AG09319 (cell line): ENCODE results near the gene PLEKHG4B.
"Not testable (repeated sequence)": the region's sequence is repeated elsewhere in the genome, so short reads cannot be mapped to it uniquely, and the experiment has no call there.

Source experiments
- DNase-seq: peaks from one replicate; pipeline ENCODE4 v3.0.0-alpha.2; 2010; ENCODE audit warnings: low read depth; ENCODE audit errors: extremely low read depth
- TF ChIP-seq, protein P1 (sequence below): IDR thresholded peaks from 2 replicates; pipeline ENCODE4 v1.5.1; 2011; ENCODE audit warnings: low read depth, mild to moderate bottlenecking, inconsistent platforms, low read length, moderate library complexity

PLEKHG4B gene

DNA sequence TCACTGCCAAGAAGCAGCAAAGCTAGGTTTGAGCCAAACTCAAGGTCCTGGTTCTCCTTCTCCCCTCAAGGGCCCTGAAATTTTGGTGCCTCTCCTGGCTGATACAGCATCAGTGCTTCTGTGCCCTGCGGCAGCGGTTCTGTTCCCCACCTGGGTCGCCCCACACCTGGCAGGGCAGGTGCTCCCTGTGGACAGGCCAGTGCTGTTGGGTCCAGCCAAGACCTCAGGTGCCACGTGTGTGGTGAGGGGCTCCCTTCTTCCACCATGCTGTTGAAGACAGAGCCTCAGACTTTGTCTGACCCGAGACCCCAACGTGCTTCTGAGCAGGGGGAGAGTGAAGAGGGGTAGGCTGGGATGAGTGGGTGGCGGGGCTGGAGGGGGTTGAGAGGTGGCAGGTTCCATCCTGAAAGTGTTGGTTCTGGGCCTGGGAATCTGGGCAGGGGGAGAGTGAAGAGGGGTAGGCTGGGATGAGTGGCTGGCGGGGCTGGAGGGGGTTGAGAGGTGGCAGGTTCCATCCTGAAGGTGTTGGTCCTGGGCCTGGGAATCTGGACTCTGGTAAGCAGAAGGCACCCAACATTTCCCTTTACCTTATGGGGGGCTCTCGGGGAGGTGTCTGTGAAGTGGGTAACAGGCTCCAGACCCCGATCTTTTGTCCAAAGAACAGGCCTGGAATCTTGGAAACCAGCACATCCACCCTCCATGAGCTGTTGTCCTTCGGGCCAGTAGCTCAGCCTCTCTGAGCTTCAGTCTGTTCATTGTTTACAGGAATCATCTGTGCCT, 2.3 kb downstream of the PLEKHG4B start:
- TF ChIP-seq, protein P1, sequence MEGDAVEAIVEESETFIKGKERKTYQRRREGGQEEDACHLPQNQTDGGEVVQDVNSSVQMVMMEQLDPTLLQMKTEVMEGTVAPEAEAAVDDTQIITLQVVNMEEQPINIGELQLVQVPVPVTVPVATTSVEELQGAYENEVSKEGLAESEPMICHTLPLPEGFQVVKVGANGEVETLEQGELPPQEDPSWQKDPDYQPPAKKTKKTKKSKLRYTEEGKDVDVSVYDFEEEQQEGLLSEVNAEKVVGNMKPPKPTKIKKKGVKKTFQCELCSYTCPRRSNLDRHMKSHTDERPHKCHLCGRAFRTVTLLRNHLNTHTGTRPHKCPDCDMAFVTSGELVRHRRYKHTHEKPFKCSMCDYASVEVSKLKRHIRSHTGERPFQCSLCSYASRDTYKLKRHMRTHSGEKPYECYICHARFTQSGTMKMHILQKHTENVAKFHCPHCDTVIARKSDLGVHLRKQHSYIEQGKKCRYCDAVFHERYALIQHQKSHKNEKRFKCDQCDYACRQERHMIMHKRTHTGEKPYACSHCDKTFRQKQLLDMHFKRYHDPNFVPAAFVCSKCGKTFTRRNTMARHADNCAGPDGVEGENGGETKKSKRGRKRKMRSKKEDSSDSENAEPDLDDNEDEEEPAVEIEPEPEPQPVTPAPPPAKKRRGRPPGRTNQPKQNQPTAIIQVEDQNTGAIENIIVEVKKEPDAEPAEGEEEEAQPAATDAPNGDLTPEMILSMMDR = no peak
- no peak for DNase-seq

DNA sequence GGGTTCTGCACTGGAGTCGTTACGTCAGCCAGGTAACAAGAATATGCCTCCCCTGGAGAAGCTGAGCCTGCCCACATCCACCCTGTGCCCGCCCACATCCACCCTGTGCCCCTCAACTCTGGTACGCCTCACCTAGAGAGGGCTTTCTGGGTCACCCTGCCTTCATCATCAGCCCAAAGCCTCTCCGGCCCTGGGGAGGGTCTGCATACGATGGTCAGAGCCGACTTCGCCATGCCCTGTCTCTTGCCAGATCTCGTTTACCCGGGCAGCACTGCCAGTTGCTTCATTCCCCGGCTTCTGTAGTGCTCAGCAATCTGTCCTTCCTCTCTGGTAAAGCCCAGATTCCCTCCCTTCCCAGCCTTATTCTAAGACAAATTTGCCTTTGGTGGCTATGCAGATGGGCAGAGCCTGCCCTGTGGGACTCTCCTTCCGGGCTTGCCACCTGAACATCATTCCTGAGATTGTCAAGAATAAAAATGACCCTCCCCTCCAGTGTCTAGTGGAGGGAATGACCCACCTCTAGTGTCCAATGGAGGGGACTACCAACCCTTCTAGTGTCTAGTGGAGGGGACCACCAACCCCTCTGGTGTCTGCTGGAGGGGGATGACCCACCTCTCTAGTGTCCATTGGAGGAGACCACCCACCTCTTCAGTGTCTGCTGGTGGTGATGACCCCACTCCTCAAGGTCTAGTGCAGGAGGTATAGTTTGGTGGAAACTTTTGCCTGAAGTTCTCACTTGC, 3.4 kb downstream of the PLEKHG4B start:
- TF ChIP-seq, protein P1 = no peak
- DNase-seq = no peak

DNA sequence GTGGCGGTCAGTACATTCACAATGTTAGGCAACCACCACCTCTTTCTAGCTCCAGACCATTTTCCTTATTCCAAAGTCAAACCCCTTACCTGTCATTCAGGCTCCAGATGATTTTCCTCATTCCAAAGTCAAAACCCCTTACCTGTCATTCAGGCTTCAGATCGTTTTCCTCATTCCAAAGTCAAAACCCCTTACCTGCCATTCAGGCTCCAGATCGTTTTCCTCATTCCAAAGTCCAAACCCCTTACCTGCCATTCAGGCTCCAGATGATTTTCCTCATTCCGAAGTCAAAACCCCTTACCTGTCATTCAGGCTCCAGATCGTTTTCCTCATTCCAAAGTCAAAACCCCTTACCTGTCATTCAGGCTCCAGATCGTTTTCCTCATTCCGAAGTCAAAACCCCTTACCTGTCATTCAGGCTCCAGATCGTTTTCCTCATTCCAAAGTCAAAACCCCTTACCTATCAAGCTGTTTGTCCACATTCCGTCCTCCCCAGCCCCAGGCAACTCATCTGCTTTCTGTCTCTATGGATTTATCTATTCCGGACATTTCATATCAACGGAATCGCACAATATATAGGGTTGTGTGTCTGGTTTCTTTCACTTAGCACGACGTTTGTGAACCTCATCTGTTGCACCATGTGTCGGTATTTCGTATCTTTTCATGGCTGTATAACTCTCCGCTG, 5.2 kb downstream of the PLEKHG4B start:
- DNase-seq = no peak
- TF ChIP-seq, protein P1 = no peak

DNA sequence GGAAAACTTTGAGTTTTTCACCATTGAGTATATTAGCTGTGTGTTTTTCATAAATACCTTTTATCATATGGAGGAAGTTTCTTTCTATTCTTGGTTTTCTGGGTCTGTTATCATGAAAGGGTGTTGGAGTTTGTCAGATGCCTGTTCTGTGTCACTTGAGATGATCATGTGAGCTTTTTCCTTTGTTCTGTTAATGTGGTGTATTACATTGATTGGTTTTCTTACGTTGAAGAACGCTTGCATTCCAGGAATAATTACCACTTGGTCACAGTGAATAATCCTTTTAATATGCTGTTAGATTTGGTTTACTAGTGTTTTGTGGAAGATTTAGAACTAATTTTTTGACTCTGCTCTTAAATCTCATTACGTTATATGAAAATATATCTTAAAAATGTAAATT, 7.8 kb downstream of the PLEKHG4B start:
- TF ChIP-seq, protein P1 = no peak
- DNase-seq = no peak

GRCh38 chr5:102411-103043, 10.6 kb downstream of the PLEKHG4B start:
- TF ChIP-seq, protein P1 = no peak

GRCh38 chr5:104106-104505, 12.1 kb downstream of the PLEKHG4B start:
- DNase-seq = not testable (repeated sequence)

More at GRCh38 chr5:102411-103043, 10.6 kb downstream of the PLEKHG4B start:
- DNase-seq = no peak

- TF ChIP-seq, protein P1 = no peak
- no peak for DNase-seq
Measured at GRCh38 chr5:104778-105296, 12.9 kb downstream of the PLEKHG4B start.
